ENCODE results near the gene TAF3. TPM values are rescaled to one million over a fixed set of nuclear protein-coding genes. Genes with fewer than 3 reads are reported as not detected.
"Not testable (repeated sequence)": the region's sequence is repeated elsewhere in the genome, so short reads cannot be mapped to it uniquely, and the experiment has no call there.

The TAF3 gene
- polyA plus RNA-seq, 3 donors = 11.2 to 12.2 (median 11.3) TPM

- DNase-seq = no peak
Observed at GRCh38 chr10:7967035-7967434, 148.7 kb downstream of the TAF3 start.

DNA sequence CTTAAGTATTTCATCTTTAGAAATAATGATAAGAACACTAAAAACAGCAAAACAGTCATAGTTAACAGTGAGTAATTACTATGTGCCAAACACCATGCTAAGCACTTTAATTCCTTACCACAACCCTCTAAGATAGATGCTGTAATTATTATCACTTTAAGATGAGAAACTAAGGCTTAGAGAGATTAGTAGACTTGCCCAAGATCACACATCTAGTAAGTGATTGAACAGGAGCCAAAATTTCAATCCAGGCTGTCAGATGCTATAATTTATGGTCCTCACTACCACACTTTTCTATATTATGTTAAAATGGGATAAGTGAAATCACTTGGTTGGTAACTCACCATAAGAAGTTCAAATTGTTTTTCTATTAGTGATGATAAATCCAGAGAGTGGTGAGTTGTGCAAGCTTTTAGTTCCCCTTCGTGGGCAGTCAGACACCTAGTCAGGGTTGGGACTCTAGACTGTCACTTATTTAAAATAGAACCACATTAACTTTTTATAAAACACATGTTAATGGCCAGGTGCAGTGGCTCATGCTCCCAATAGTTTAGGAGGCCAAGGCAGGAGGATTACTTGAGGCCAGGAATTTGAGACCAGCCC, 150.3 kb downstream of the TAF3 start:
- no peak for DNase-seq

DNA sequence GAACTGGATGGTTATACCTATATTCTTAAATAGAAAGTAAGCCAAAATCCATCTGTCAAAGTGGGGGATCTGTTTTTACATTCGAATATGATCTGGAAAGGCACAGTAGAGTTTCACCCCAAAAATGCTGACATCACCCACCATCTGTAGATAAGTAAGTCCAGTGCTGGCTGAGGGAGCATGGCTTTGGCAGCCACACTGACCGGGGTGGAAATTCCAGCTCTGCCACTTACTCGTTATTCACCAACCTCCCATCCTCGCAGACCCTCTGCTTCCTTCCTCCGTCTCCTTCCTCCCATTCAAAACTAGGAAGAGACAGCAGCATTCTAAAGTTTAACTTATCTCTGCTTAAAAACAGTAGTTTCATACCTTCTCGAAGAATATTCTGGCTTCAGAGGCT, 151.3 kb downstream of the TAF3 start:
- no peak for DNase-seq

DNA sequence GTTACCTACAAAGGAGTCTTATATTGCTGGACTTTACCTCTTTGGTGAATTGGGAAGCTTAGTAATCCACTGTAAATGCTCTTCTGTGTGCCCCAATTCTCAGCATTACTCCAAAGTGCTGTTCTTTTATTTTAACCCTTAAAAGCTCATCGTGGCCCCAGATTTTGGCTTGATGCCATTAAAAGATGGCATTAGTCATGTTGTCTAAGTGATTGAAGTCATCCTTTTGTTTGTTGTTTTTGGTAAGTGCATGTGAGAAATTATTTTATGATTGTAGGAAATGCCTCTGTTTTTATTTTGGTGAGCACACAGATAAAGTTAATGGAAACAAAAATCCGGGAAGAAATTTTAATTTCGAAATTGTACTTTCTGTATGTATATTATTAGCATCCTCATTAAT, 153.6 kb downstream of the TAF3 start:
- DNase-seq = no peak

- DNase-seq = no peak
Observed at GRCh38 chr10:7972367-7972766, 154.1 kb downstream of the TAF3 start.

GRCh38 chr10:7980196-7980595, 161.9 kb downstream of the TAF3 start:
- no peak for DNase-seq

DNA sequence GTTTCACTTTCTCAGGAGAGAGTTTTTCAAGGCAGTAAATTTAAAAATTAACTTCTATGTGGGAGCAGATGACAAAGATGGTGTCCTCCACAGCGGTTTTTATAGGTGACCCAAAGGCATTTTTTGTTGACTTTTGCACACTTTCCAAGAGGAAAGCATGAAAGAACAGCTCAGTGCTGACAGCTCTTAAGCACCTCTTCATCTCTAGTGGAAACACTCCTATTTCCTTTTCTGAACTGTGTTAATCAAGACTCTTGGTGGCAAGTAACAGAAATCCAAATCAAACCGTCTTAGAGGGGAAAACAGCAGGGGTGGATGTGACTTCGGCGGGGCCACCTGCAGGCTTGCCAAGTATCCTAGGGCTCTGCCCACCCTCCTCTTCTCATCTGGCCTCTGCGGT, 164.4 kb downstream of the TAF3 start:
- DNase-seq = no peak

DNA sequence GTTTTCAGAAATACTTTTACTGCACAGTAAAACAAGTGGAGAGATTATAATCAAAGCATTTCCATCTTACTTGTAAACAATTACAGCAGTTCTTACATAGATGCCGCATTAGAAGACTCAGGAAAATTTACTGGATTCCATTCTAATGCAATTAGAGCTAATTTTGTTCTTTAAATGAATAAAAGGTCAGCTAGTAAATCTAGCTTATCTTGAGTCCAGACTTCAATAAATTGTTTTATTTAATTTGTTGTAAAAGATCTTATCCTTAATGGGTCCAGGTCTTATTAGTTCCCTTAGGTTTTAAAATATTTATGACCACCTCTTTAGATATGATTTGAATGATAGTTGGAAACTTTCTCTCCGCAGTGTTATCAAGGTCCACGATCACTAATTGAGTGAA, 166.0 kb downstream of the TAF3 start:
- DNase-seq = no peak

GRCh38 chr10:7984896-7985295, 166.6 kb downstream of the TAF3 start:
- DNase-seq = no peak

DNA sequence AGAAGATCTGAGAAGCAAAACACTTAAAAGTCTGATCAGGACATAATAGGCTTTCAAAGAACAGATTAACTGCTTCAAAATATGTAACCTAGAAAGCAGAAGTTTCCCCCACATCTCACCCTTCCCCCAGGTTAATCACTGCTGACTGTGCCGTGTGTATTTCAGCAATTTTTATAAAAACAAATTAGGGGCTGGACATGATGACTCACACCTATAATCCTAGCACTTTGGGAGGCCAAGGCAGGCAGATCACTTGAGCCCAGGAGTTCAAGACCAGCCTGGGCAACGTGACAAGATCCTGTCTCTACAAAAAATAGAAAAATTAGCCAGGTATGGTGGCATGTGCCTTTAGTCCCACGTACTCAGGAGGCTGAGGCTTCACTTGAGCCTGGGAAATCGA, 168.5 kb downstream of the TAF3 start:
- DNase-seq = no peak

- DNase-seq = no peak
Observed at GRCh38 chr10:7988989-7989388, 170.7 kb downstream of the TAF3 start.

DNA sequence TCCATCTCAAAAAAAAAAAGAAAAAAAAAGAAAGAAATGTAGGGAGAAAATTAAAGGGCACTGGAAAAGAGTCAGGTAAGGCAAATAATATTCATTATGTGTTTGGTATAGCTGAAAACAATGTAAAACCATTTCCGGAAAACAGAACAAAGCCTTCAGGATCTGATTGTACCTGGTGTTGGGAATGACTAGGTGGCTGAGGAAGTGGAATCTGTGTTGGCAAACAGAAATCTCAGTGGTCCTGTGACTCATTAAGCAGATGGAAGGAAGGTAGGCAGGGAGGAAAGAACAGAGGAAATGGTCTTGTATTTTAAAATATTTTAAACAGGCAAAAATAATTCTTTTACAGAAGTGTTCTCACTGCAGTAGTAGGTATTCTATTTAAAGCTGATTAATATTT, 180.5 kb downstream of the TAF3 start:
- DNase-seq = no peak

DNA sequence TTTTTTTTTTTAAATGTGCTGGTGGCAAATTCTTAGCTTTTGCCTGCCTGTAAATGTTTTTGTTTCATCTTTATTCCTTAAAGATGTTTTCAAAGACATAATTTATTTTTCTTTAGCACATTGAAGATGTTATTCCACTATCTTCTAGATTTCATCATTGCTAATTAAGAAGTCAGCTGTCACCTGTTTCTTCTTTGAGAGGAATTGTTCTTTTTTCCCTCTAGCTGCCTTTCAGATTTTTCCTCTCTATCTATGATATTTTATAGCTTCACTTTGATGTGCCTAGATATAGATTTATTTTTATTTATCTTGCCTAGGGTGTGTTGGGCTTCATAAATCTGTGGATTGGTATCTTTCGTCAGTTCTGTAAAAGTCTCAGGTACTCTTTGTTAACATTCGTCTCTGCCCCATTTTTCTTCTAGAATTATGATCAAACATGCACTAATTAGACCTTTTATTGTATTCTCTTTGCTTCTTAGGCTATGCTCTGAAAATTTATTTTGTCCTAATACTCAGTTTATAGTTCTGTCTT, 186.2 kb downstream of the TAF3 start:
- DNase-seq = no peak

DNA sequence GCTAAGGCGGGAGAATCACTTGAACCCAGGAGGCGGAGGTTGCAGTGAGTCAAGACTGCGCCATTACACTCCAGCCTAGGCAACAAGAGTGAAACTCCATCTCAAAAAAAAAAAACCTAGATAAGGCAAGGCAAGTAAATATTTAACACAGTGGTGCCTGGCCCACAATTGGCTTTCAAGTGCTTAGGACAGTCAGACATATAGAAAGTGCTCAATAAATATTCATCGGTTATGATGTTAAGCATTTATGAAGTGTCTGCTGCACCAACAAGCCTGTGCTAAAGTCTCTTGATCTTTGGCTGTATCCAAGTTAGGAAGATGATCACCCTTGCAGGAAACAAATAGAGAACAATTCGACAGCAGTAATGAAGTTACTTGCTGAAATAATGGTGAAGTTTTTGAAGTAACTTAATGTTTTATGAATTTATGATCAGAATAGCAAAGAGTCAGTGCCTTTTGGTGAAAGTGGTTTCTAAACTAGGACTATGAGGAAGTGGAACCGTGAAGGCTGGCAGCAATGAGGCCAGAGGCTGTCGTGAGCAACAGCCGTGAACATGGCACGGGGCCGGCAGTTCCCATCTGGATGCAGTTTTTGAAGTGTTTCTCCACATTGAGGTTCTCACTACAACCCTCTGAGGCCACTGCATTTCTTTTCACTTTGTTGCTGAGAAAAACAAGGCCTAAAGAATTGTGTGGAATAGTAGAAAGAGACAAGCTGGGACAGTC, 188.1 kb downstream of the TAF3 start:
- no peak for DNase-seq

DNA sequence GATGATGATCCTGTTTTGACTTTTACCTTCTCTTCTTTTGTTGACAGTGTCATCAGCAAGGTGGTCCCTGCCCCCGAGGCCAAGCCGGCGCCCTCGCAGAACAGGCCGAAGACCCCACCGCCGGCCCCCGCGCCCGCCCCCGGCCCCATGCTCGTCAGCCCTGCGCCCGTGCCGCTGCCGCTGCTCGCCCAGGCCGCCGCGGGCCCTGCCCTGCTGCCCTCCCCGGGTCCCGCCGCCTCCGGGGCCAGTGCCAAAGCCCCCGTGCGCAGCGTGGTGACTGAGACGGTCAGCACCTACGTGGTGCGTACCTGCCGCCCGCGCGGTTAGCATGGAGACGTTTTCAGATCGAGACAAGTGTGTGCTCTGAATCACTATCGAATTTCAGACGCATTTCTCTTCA, 190.7 kb downstream of the TAF3 start:
- DNase-seq = no peak

- DNase-seq = no peak
Observed at GRCh38 chr10:8013006-8013405, 194.7 kb downstream of the TAF3 start.

DNA sequence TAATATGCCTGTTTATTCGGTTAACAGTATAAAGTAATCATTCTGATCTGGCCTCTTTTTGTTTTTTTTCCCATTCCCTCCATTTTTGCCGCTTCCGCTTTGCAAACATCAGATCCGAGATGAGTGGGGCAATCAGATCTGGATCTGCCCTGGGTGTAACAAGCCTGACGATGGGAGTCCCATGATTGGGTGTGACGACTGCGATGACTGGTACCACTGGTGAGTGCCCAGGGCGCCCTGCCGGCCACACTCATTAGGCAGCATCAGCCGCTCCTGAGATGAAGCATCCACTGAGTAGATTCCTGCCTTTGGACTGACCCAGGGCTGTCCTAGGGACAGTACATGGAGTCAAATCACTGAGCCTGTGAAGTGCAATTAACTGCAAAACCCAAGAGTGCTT, 195.3 kb downstream of the TAF3 start:
- DNase-seq = no peak

DNA sequence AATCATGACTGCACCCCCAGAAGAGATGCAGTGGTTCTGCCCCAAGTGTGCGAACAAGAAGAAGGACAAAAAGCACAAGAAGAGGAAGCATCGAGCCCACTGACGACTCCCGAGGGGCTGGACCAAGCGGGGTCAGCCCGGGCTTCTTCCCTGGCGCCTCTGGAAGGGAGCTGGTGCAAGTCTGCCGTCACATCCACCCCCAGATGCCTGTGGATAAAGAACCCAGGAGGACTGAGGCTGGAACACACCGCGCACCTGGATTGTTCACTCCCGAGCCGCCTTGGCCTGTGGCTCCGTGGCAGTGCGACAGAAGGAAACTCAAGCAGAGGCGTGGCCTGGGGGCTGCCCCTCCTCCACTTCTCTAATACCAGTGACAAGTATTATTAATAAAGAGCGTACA, 196.3 kb downstream of the TAF3 start:
- no peak for DNase-seq

DNA sequence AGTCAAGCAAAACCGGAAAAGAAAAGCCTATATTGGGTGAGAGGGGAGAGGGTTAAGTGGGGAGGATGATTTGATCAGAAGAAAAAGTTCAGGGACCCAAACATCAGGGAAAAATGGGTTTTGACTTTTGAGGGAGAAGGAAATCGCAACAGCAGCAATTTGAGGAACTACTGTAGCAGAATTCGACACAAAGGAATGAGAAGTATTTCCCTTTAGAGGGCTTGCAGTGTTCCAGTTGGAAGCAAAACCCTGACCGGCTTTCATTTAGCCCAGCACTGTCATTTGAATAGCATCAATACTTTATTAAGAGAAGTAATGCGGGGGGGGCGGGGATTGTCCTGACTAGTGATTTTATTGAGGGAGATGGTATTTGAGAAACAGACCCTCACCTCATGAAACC, 199.0 kb downstream of the TAF3 start:
- no peak for DNase-seq

DNA sequence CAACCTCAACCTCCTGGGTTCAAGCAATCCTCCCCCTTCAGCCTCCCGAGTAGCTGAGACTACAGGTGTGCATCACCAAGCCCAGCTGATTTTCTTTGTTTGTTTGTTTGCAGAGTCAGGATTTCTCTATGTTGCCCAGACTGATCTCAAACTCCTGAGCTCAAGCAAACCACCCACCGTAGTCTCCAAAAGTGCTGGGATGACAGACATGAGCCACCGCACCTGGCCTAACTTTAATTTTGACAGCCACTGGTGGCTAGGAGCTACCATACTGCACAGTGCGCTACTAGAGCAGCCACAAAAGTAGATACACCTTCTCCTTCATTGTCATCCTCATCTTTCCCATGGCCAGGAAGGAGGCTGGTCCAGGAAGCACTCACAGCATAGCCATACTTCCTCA, 205.0 kb downstream of the TAF3 start:
- no peak for DNase-seq

- no peak for DNase-seq
Observed at GRCh38 chr10:8023851-8024250, 205.5 kb downstream of the TAF3 start.

GRCh38 chr10:8026349-8027259, 208.3 kb downstream of the TAF3 start:
- DNase-seq = no peak

GRCh38 chr10:8031211-8031610, 212.9 kb downstream of the TAF3 start:
- not testable (repeated sequence) for DNase-seq

Measured in renal pelvis (tissue), 4 donors.